Stomach (tissue), 9 donors: ENCODE results near the gene PLA2G5. TPM values are rescaled to one million over a fixed set of nuclear protein-coding genes. Genes with fewer than 3 reads are reported as not detected.

Source experiments
- DNase-seq, 2 donors: peaks; one replicate each; pipeline versions ENCODE4 v3.0.0 to v3.0.0-alpha.2; 2013 to 2019
- H3K27ac ChIP-seq, 5 donors: fragments of 200-600 bp in 4 of 5; sonication (generic) in 4 of 5; one replicate each; pipeline ENCODE4 v1.5.1; 2013 to 2019; ENCODE audit warnings: mild to moderate bottlenecking in 1 of 5, moderate library complexity in 1 of 5
- H3K27me3 ChIP-seq, 3 donors: fragments of 200-600 bp; sonication (generic); one replicate each; pipeline ENCODE4 v1.5.1; 2017 to 2019; ENCODE audit warnings: mixed run types in 1 of 3
- H3K36me3 ChIP-seq, 4 donors: fragments of 200-600 bp; sonication (generic); 1 replicate in 3 of 4; 2 replicates in 1 of 4; pipeline ENCODE4 v1.5.1; 2016 to 2019
- H3K4me1 ChIP-seq, 4 donors: fragments of 200-600 bp; sonication (generic); one replicate each; pipeline ENCODE4 v1.5.1; 2016 to 2019
- H3K4me3 ChIP-seq, 4 donors: fragments of 200-600 bp; sonication (generic) in 3 of 4; one replicate each; pipeline ENCODE4 v1.5.1; 2016 to 2019; ENCODE audit warnings: mild to moderate bottlenecking in 1 of 4
- H3K9me3 ChIP-seq, 4 donors: fragments of 200-600 bp; sonication (generic); one replicate each; pipeline ENCODE4 v1.5.1; 2016 to 2019
- CTCF ChIP-seq, 7 experiments: fragments of 450-650 bp in 4 of 7; fragments of 200-600 bp in 3 of 7; sonication (generic) in 3 of 7; IDR thresholded peaks; one replicate each; pipeline ENCODE4 v1.5.1; 2016 to 2019; ENCODE audit warnings: antibody characterized with exemption in 7 of 7, control low read depth in 2 of 7, mild to moderate bottlenecking in 1 of 7
- EP300 ChIP-seq: sonication (generic); formaldehyde crosslinking; IDR thresholded peaks from one replicate; pipeline ENCODE4 v1.6.1; 2017; ENCODE audit warnings: antibody characterized with exemption
- POLR2A ChIP-seq, 4 donors: fragments of 450-650 bp; IDR thresholded peaks; one replicate each; pipeline ENCODE4 v1.6.1; 2016; ENCODE audit warnings: antibody characterized with exemption in 4 of 4, control low read depth in 2 of 4, mild to moderate bottlenecking in 1 of 4, moderate library complexity in 1 of 4
- POLR2AphosphoS5 ChIP-seq, 3 donors: sonication (generic); formaldehyde crosslinking; IDR thresholded peaks; one replicate each; pipeline ENCODE4 v1.6.1; 2016; ENCODE audit warnings: antibody characterized with exemption in 3 of 3
- WGBS, 5 donors: extraction: QIAGEN DNeasy Blood & Tissue Kit in 3 of 5; methylation state at CpG; one replicate each; pipeline versions ENCODE4 v1.1.5 to v1.1.7; 2013 to 2018; 5-methylcytosine and 5-hydroxymethylcytosine counted together
- intact Hi-C: fragments of 100-400 bp; cut with DNase I; formaldehyde crosslinking; loops from one replicate; pipeline ENCODE4 v1.15.1; 2023; ENCODE audit warnings: low total_unique reads
- polyA plus RNA-seq, 3 donors: library from polyadenylated mRNA; stranded (reverse); fragments of 200-250 nt; gene quantifications; one replicate each; pipeline ENCODE4 v1.2.3, GENCODE V29; 2013
- total RNA-seq, 5 donors: library from RNA; depleted of rRNA; stranded (reverse); fragments of >200 nt; gene quantifications; one replicate each; pipeline versions ENCODE4 v1.1.0 to v1.2.3, GENCODE V29; 2014 to 2016
- donor health status: healthy with polysubstance abuse.
- donor health status: Bipolar disorder and iron deficiency.
- donor health status: healthy.

Gene PLA2G5
- total and polyA plus RNA-seq, 8 donors = 0.92 to 9.4 (median 4.7) TPM; not detected in 2

DNA sequence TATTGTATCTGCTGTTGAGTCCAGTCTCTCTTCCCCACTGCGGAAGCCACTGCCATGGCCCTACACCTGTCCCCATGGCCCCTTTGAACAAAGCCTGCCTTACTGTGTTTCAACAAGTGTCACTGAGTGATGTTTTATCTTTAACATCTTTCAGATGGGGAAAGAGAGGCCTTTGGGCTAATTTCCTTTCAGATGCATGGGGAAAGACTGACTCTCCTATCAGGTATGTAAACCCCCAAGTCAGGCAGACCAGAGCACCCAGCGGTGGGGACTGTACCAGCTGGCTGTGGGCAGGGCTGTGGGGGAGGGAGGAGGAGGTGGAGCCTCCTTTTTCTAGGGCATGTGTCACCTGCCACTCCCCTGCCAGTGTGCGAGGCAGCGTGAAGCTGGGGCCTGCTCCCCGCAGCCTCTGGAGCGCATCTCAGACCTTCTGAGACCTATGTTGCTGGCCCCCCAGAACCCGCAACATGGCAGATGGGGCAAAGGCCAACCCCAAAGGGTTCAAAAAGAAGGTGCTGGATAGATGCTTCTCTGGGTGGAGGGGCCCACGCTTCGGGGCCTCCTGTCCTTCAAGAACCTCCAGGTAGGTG is 69.1 kb downstream of the PLA2G5 start, which contains the start of gene PLA2G2F:
TSS of gene PLA2G2F (plus strand) at position 363 of the 590 bp plus-strand sequence. CDS start at position 468, 105 bp downstream.
- Histone ChIP-seq H3K27ac (no peak within 1 kb of the TSS), H3K36me3 (no peaks in the 10 kb centered on the region), H3K9me3 (no peaks in the 10 kb centered on the region), H3K4me3 (no peak within 1 kb of the TSS), H3K4me1 (no peaks in the 10 kb centered on the region), H3K27me3 (peaks cover 0 to 14% (median 0%) of the 10 kb centered on the region in 3 donors)
- intact Hi-C loops = no loop called here
- DNase-seq = no peak
- TF ChIP-seq CTCF (IDR thresholded peaks at IDR 0.05) (no peak), POLR2A (IDR thresholded peaks at IDR 0.05) (no peak), POLR2AphosphoS5 (IDR thresholded peaks at IDR 0.05) (no peak), EP300 (no peak)
- WGBS, 5 donors = 77 to 90% (median 87%) methylated on average over 5 to 9 of the region's 9 CpGs

GRCh38 chr1:20139776-20140612 is 70.0 kb downstream of the PLA2G5 start:
- no peak for DNase-seq
- peaks cover 0 to 20% (median 0%) of the 10 kb centered on the region in 3 donors for H3K27me3 ChIP-seq
- H3K4me3 ChIP-seq = no peak overlapping the region
- no peaks in the 10 kb centered on the region for H3K4me1 ChIP-seq
- H3K9me3 ChIP-seq = no peaks in the 10 kb centered on the region
- intact Hi-C loops = no loop called here
- no peaks in the 10 kb centered on the region for H3K36me3 ChIP-seq
- TF ChIP-seq CTCF (IDR thresholded peaks at IDR 0.05) (no peak), POLR2A (IDR thresholded peaks at IDR 0.05) (no peak), POLR2AphosphoS5 (IDR thresholded peaks at IDR 0.05) (no peak), EP300 (no peak)
- H3K27ac ChIP-seq = no peak overlapping the region
- WGBS, 5 donors = 79 to 88% (median 87%) methylated on average over 4 to 13 of the region's 13 CpGs

- Histone ChIP-seq H3K27me3 (peaks cover 0 to 17% (median 0%) of the 10 kb centered on the region in 3 donors), H3K36me3 (no peaks in the 10 kb centered on the region), H3K4me3 (no peak overlapping the region), H3K9me3 (no peaks in the 10 kb centered on the region), H3K4me1 (no peaks in the 10 kb centered on the region), H3K27ac (no peak overlapping the region)
- 83 to 89% (median 84%) methylated on average over 9 of the region's 9 CpGs for WGBS, 5 donors
- no peak for TF ChIP-seq POLR2AphosphoS5 (IDR thresholded peaks at IDR 0.05)
- TF ChIP-seq CTCF (IDR thresholded peaks at IDR 0.05) = no peak
- no peak for TF ChIP-seq EP300
- intact Hi-C loops = no loop called here
- no peak for DNase-seq
These were observed 71.0 kb downstream of the PLA2G5 start for GRCh38 chr1:20141001-20141400.

DNA sequence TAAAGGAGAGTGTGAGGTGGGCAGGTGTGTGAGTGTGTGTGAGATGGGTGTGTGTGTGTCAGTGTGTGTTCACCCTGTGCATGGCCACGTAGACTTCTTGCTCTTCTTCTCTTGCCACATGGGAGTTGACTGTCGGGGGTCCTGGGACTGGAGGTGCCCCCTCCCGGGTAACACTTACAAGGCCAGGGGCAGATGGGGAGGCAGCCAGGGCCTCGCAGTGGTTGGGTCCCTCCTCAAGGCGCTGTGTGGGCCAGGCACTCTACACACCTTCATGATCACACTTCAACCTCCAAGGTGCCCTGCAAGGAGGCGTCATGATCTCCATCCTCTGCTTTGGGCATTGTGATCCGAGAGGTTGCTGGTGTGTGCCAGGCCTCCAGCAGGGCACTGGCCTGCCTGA is 71.5 kb downstream of the PLA2G5 start:
- Histone ChIP-seq H3K36me3 (no peaks in the 10 kb centered on the region), H3K27ac (no peak overlapping the region), H3K4me3 (no peak overlapping the region), H3K9me3 (no peaks in the 10 kb centered on the region), H3K27me3 (peaks cover 0 to 17% (median 0%) of the 10 kb centered on the region in 3 donors), H3K4me1 (no peaks in the 10 kb centered on the region)
- no peak for DNase-seq
- TF ChIP-seq EP300 (no peak), CTCF (IDR thresholded peaks at IDR 0.05) (no peak), POLR2AphosphoS5 (IDR thresholded peaks at IDR 0.05) (no peak), POLR2A (IDR thresholded peaks at IDR 0.05) (no peak)
- intact Hi-C loops = no loop called here
- WGBS, 5 donors = 80 to 96% (median 89%) methylated on average over 7 of the region's 7 CpGs

Other genes starting within 250 kb of the PLA2G5 start
- gene OTUD3, start 187.8 kb upstream of the PLA2G5 start, total RNA-seq = 10 to 100 TPM in 1 of 5 donors, 1 to 10 TPM in 4; 1.2 to 13.2 (median 7.1) TPM
- gene OTUD3, start 187.8 kb upstream of the PLA2G5 start, polyA plus RNA-seq = 1 to 10 TPM in 2 of 3 donors, under 1 TPM in 1; 0.93 to 1.9 (median 1.1) TPM
- gene PLA2G2E, start 146.6 kb upstream of the PLA2G5 start, total RNA-seq = not detected
- not detected for gene PLA2G2E, start 146.6 kb upstream of the PLA2G5 start, polyA plus RNA-seq
- gene PLA2G2A, start 90.6 kb upstream of the PLA2G5 start, total RNA-seq = 10 to 100 TPM in 3 of 5 donors, 1 to 10 TPM in 2; 2.8 to 52.3 (median 18.5) TPM
- gene PLA2G2A, start 90.6 kb upstream of the PLA2G5 start, polyA plus RNA-seq = 10 to 100 TPM; 12.7 to 46.7 (median 30.3) TPM
- gene PLA2G2D, start 49.3 kb downstream of the PLA2G5 start, total RNA-seq = not detected
- gene PLA2G2D, start 49.3 kb downstream of the PLA2G5 start, polyA plus RNA-seq = under 1 TPM in 1 of 3 donors, not detected in 2; 0.23 TPM
- gene PLA2G2F, start 69.1 kb downstream of the PLA2G5 start, total RNA-seq = 1 to 10 TPM in 1 of 5 donors, under 1 TPM in 1, not detected in 3; 0.18 to 6.4 TPM
- gene PLA2G2F, start 69.1 kb downstream of the PLA2G5 start, polyA plus RNA-seq = not detected
- 1 to 10 TPM; 1.2 to 8.0 (median 3.8) TPM for gene UBXN10, start 115.9 kb downstream of the PLA2G5 start, total RNA-seq
- gene UBXN10, start 115.9 kb downstream of the PLA2G5 start, polyA plus RNA-seq = 1 to 10 TPM in 2 of 3 donors, under 1 TPM in 1; 0.31 to 1.8 (median 1.5) TPM
- 1 to 10 TPM in 1 of 5 donors, under 1 TPM in 1, not detected in 3; 0.73 to 1.3 TPM for gene PLA2G2C, start 116.3 kb downstream of the PLA2G5 start, total RNA-seq
- under 1 TPM in 1 of 3 donors, not detected in 2; 0.43 TPM for gene PLA2G2C, start 116.3 kb downstream of the PLA2G5 start, polyA plus RNA-seq
- not detected for gene VWA5B1, start 220.7 kb downstream of the PLA2G5 start, total RNA-seq
- not detected for gene VWA5B1, start 220.7 kb downstream of the PLA2G5 start, polyA plus RNA-seq